ENCODE measurements around the gene RUFY1.
"Not testable (repeated sequence)": the region's sequence is repeated elsewhere in the genome, so short reads cannot be mapped to it uniquely, and the experiment has no call there.

The RUFY1 gene

GRCh38 chr5:179623906-179624741 lies 73.8 kb downstream of the RUFY1 start:
- DNase-seq, result peak; percentile 86

- DNase-seq, result no peak
Measured at GRCh38 chr5:179624841-179625271, 74.5 kb downstream of the RUFY1 start.

- not testable (repeated sequence) for DNase-seq
Measured at GRCh38 chr5:179633501-179634369, 83.4 kb downstream of the RUFY1 start.

- not testable (repeated sequence) for DNase-seq
Measured at GRCh38 chr5:179634370-179635172, 84.2 kb downstream of the RUFY1 start.

- DNase-seq, result not testable (repeated sequence)
Measured at GRCh38 chr5:179639296-179639695, 88.9 kb downstream of the RUFY1 start.

GRCh38 chr5:179641745-179642144 lies 91.4 kb downstream of the RUFY1 start:
- DNase-seq, result not testable (repeated sequence)

GRCh38 chr5:179642626-179643025 lies 92.3 kb downstream of the RUFY1 start:
- DNase-seq, result not testable (repeated sequence)

- not testable (repeated sequence) for DNase-seq
Measured at GRCh38 chr5:179643141-179643920, 93.0 kb downstream of the RUFY1 start.

GRCh38 chr5:179644766-179645165 lies 94.4 kb downstream of the RUFY1 start:
- DNase-seq, result not testable (repeated sequence)

- DNase-seq, result no peak
Measured at GRCh38 chr5:179648410-179648809, 98.1 kb downstream of the RUFY1 start.

- not testable (repeated sequence) for DNase-seq
Measured at GRCh38 chr5:179649166-179649703, 98.9 kb downstream of the RUFY1 start.

GRCh38 chr5:179650245-179650644 lies 99.9 kb downstream of the RUFY1 start:
- DNase-seq, result not testable (repeated sequence)

GRCh38 chr5:179653135-179653534 lies 102.8 kb downstream of the RUFY1 start:
- DNase-seq, result peak; percentile 60

GRCh38 chr5:179657302-179658178 lies 107.2 kb downstream of the RUFY1 start:
- not testable (repeated sequence) for DNase-seq

- peak; percentile 96 for DNase-seq
Measured at GRCh38 chr5:179658179-179658856, 108.0 kb downstream of the RUFY1 start.

All from MV-4-11 (cell line).